ENCODE measurements around the gene NAE1. TPM values are rescaled to one million over a fixed set of nuclear protein-coding genes. Genes with fewer than 3 reads are reported as not detected.

The NAE1 gene
- total RNA-seq, 1 experiment from 2014 or later, result 129 TPM

DNA sequence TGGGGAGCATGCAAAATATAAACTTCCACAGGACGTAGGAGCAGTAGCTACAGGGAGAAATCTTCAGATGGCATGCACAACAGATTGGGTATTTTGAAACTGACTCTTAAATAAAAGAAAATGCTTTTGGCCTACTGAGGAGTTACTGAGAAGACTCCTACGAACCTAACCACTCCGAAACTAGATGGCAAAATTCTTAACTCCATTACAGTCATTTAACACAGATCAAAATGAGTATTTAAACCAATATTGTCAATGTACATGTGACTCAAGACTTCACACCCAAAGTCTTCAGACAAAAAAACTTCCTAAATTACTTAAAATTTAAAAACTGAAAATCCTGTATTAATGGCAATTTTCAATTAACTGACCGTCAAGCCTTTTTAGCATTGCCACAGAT lies 21.0 kb downstream of the NAE1 start:
- Mint-ChIP-seq H3K9me3 (no peaks in the 10 kb centered on the region), H3K27ac (no peak overlapping the region), H3K27me3 (ENCODE audit: low read depth) (no peaks in the 10 kb centered on the region), H3K4me1 (no peaks in the 10 kb centered on the region), H3K36me3 (peaks cover 71% of the 10 kb centered on the region), H3K4me3 (no peak overlapping the region)
- TF ChIP-seq AR (CRISPR knock-in tag; IDR thresholded peaks at IDR 0.05) (no peak), ZNF423 (CRISPR knock-in tag; IDR thresholded peaks at IDR 0.05) (no peak), ATF1 (CRISPR knock-in tag; IDR thresholded peaks at IDR 0.05) (no peak), MYBL2 (CRISPR knock-in tag; IDR thresholded peaks at IDR 0.05) (no peak), ZNF416 (CRISPR knock-in tag; IDR thresholded peaks at IDR 0.05) (no peak), GRHL2 (CRISPR knock-in tag; IDR thresholded peaks at IDR 0.05; ENCODE audit: insufficient replicate concordance, severe bottlenecking) (no peak), OVOL2 (CRISPR knock-in tag; IDR thresholded peaks at IDR 0.05; ENCODE audit: borderline replicate concordance) (no peak), GABPB1 (CRISPR knock-in tag; IDR thresholded peaks at IDR 0.05) (no peak), ZNF396 (CRISPR knock-in tag; IDR thresholded peaks at IDR 0.05; ENCODE audit: borderline replicate concordance) (no peak), PRDM15 (CRISPR knock-in tag; IDR thresholded peaks at IDR 0.05) (no peak), IRF2 (CRISPR knock-in tag; IDR thresholded peaks at IDR 0.05; ENCODE audit: borderline replicate concordance, low read depth) (no peak), NR2C2 (CRISPR knock-in tag; IDR thresholded peaks at IDR 0.05) (no peak), ZBTB21 (CRISPR knock-in tag; IDR thresholded peaks at IDR 0.05; ENCODE audit: borderline replicate concordance) (no peak), ZNF121 (CRISPR knock-in tag; IDR thresholded peaks at IDR 0.05) (no peak)
- TF ChIP-seq, protein P1, sequence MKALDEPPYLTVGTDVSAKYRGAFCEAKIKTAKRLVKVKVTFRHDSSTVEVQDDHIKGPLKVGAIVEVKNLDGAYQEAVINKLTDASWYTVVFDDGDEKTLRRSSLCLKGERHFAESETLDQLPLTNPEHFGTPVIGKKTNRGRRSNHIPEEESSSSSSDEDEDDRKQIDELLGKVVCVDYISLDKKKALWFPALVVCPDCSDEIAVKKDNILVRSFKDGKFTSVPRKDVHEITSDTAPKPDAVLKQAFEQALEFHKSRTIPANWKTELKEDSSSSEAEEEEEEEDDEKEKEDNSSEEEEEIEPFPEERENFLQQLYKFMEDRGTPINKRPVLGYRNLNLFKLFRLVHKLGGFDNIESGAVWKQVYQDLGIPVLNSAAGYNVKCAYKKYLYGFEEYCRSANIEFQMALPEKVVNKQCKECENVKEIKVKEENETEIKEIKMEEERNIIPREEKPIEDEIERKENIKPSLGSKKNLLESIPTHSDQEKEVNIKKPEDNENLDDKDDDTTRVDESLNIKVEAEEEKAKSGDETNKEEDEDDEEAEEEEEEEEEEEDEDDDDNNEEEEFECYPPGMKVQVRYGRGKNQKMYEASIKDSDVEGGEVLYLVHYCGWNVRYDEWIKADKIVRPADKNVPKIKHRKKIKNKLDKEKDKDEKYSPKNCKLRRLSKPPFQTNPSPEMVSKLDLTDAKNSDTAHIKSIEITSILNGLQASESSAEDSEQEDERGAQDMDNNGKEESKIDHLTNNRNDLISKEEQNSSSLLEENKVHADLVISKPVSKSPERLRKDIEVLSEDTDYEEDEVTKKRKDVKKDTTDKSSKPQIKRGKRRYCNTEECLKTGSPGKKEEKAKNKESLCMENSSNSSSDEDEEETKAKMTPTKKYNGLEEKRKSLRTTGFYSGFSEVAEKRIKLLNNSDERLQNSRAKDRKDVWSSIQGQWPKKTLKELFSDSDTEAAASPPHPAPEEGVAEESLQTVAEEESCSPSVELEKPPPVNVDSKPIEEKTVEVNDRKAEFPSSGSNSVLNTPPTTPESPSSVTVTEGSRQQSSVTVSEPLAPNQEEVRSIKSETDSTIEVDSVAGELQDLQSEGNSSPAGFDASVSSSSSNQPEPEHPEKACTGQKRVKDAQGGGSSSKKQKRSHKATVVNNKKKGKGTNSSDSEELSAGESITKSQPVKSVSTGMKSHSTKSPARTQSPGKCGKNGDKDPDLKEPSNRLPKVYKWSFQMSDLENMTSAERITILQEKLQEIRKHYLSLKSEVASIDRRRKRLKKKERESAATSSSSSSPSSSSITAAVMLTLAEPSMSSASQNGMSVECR (CRISPR knock-in tag; IDR thresholded peaks at IDR 0.05; ENCODE audit: borderline replicate concordance), result no peak
- TF ChIP-seq, protein P2, sequence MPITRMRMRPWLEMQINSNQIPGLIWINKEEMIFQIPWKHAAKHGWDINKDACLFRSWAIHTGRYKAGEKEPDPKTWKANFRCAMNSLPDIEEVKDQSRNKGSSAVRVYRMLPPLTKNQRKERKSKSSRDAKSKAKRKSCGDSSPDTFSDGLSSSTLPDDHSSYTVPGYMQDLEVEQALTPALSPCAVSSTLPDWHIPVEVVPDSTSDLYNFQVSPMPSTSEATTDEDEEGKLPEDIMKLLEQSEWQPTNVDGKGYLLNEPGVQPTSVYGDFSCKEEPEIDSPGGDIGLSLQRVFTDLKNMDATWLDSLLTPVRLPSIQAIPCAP (CRISPR knock-in tag; IDR thresholded peaks at IDR 0.05), result no peak
- TF ChIP-seq, protein P3, sequence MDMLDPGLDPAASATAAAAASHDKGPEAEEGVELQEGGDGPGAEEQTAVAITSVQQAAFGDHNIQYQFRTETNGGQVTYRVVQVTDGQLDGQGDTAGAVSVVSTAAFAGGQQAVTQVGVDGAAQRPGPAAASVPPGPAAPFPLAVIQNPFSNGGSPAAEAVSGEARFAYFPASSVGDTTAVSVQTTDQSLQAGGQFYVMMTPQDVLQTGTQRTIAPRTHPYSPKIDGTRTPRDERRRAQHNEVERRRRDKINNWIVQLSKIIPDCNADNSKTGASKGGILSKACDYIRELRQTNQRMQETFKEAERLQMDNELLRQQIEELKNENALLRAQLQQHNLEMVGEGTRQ (CRISPR knock-in tag; IDR thresholded peaks at IDR 0.05), result no peak
- TF ChIP-seq, protein P4, sequence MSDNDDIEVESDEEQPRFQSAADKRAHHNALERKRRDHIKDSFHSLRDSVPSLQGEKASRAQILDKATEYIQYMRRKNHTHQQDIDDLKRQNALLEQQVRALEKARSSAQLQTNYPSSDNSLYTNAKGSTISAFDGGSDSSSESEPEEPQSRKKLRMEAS (CRISPR knock-in tag; IDR thresholded peaks at IDR 0.05), result no peak
- TF ChIP-seq, protein P5, sequence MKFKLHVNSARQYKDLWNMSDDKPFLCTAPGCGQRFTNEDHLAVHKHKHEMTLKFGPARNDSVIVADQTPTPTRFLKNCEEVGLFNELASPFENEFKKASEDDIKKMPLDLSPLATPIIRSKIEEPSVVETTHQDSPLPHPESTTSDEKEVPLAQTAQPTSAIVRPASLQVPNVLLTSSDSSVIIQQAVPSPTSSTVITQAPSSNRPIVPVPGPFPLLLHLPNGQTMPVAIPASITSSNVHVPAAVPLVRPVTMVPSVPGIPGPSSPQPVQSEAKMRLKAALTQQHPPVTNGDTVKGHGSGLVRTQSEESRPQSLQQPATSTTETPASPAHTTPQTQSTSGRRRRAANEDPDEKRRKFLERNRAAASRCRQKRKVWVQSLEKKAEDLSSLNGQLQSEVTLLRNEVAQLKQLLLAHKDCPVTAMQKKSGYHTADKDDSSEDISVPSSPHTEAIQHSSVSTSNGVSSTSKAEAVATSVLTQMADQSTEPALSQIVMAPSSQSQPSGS (CRISPR knock-in tag; IDR thresholded peaks at IDR 0.05; ENCODE audit: borderline replicate concordance, low read depth), result no peak
- TF ChIP-seq, protein P6, sequence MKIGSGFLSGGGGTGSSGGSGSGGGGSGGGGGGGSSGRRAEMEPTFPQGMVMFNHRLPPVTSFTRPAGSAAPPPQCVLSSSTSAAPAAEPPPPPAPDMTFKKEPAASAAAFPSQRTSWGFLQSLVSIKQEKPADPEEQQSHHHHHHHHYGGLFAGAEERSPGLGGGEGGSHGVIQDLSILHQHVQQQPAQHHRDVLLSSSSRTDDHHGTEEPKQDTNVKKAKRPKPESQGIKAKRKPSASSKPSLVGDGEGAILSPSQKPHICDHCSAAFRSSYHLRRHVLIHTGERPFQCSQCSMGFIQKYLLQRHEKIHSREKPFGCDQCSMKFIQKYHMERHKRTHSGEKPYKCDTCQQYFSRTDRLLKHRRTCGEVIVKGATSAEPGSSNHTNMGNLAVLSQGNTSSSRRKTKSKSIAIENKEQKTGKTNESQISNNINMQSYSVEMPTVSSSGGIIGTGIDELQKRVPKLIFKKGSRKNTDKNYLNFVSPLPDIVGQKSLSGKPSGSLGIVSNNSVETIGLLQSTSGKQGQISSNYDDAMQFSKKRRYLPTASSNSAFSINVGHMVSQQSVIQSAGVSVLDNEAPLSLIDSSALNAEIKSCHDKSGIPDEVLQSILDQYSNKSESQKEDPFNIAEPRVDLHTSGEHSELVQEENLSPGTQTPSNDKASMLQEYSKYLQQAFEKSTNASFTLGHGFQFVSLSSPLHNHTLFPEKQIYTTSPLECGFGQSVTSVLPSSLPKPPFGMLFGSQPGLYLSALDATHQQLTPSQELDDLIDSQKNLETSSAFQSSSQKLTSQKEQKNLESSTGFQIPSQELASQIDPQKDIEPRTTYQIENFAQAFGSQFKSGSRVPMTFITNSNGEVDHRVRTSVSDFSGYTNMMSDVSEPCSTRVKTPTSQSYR (CRISPR knock-in tag; IDR thresholded peaks at IDR 0.05), result no peak
- POLR2A ChIA-PET, result no interaction called here
- CTCF ChIA-PET, result interaction anchor here (0.9 to 1.7 kb wide), 2 partner anchors 58 to 70 kb away, joined by 3 to 6 read pairs; no protein-coding TSS in a partner anchor
- DNase-seq (ENCODE audit: low spot score) (no peak), ATAC-seq (no peak)
